Measurements from ENCODE around the gene INIP.

GRCh38 chr9:112699230-112699629 lies 18.7 kb downstream of the INIP start:
- TF ChIP-seq NCOA1 (CRISPR knock-in tag; IDR thresholded peaks at IDR 0.05) (no peak), PCBP1 (IDR thresholded peaks at IDR 0.05; ENCODE audit: borderline replicate concordance, low read depth, low read length) (no peak), MXI1 (IDR thresholded peaks at IDR 0.05; ENCODE audit: borderline replicate concordance, low read depth, low read length) (no peak), PHF21A (CRISPR knock-in tag; IDR thresholded peaks at IDR 0.05) (no peak), CTCF (CRISPR knock-in tag; IDR thresholded peaks at IDR 0.05) (no peak), ZZZ3 (CRISPR knock-in tag; IDR thresholded peaks at IDR 0.05; ENCODE audit: borderline replicate concordance) (no peak)
